ES-I3 (cell line): ENCODE measurements around the gene TMEM229B.

ENCODE experiments used
- H3K36me3 ChIP-seq: 2 replicates; pipeline ENCODE4 v1.6.1; 2013; ENCODE audit warnings: mild to moderate bottlenecking, low read length, control low read depth, moderate library complexity; ENCODE audit not compliant: insufficient read depth
- H3K4me1 ChIP-seq: 2 replicates; pipeline ENCODE4 v1.6.1; 2013; ENCODE audit warnings: mild to moderate bottlenecking, control low read depth, low read length; ENCODE audit not compliant: insufficient read depth
- H3K9ac ChIP-seq: 2 replicates; pipeline ENCODE4 v1.6.1; 2013; ENCODE audit warnings: low read depth, mild to moderate bottlenecking, low read length, moderate library complexity
- H3K9me3 ChIP-seq: 2 replicates; pipeline ENCODE4 v1.6.1; 2013; ENCODE audit warnings: mild to moderate bottlenecking, low read length, moderate library complexity; ENCODE audit not compliant: control insufficient read depth, insufficient read depth

TMEM229B gene

GRCh38 chr14:67442139-67442906, 46.2 kb downstream of the TMEM229B start:
- no peak overlapping the region for H3K9ac ChIP-seq
- H3K9me3 ChIP-seq, result no peaks in the 10 kb centered on the region
- peaks cover 38% of the 10 kb centered on the region for H3K4me1 ChIP-seq
- H3K36me3 ChIP-seq, result no peaks in the 10 kb centered on the region

- Histone ChIP-seq H3K4me1 (peaks cover 31% of the 10 kb centered on the region), H3K9ac (no peak overlapping the region), H3K36me3 (no peaks in the 10 kb centered on the region), H3K9me3 (no peaks in the 10 kb centered on the region)
Measured at GRCh38 chr14:67441672-67442071, 46.8 kb downstream of the TMEM229B start.

- H3K9me3 ChIP-seq, result no peaks in the 10 kb centered on the region
- no peaks in the 10 kb centered on the region for H3K36me3 ChIP-seq
- peaks cover 27% of the 10 kb centered on the region for H3K4me1 ChIP-seq
- H3K9ac ChIP-seq, result no peak overlapping the region
Measured at GRCh38 chr14:67441256-67441655, 47.3 kb downstream of the TMEM229B start.

- no peaks in the 10 kb centered on the region for H3K36me3 ChIP-seq
- no peak overlapping the region for H3K9ac ChIP-seq
- H3K4me1 ChIP-seq, result peaks cover 20% of the 10 kb centered on the region
- no peaks in the 10 kb centered on the region for H3K9me3 ChIP-seq
Measured at GRCh38 chr14:67440513-67440912, 48.0 kb downstream of the TMEM229B start.

- H3K4me1 ChIP-seq, result peaks cover 11% of the 10 kb centered on the region
- no peaks in the 10 kb centered on the region for H3K36me3 ChIP-seq
- no peaks in the 10 kb centered on the region for H3K9me3 ChIP-seq
- no peak overlapping the region for H3K9ac ChIP-seq
Measured at GRCh38 chr14:67438969-67439368, 49.6 kb downstream of the TMEM229B start.

- no peaks in the 10 kb centered on the region for H3K36me3 ChIP-seq
- 0 out of 2 replicates have a peak, but pooled peaks cover 4% of the 10 kb centered on the region for H3K4me1 ChIP-seq
- no peak overlapping the region for H3K9ac ChIP-seq
- no peaks in the 10 kb centered on the region for H3K9me3 ChIP-seq
Measured at GRCh38 chr14:67436006-67436866, 52.3 kb downstream of the TMEM229B start.

GRCh38 chr14:67435603-67436002, 52.9 kb downstream of the TMEM229B start:
- no peak overlapping the region for H3K9ac ChIP-seq
- H3K4me1 ChIP-seq, result 0 out of 2 replicates have a peak, but pooled peaks cover 4% of the 10 kb centered on the region
- H3K36me3 ChIP-seq, result no peaks in the 10 kb centered on the region
- no peaks in the 10 kb centered on the region for H3K9me3 ChIP-seq

GRCh38 chr14:67432050-67432564, 56.4 kb downstream of the TMEM229B start:
- Histone ChIP-seq H3K4me1 (peaks cover 4% of the 10 kb centered on the region; the same call in 1 of the 2 replicates), H3K9me3 (no peaks in the 10 kb centered on the region), H3K9ac (no peak overlapping the region), H3K36me3 (no peaks in the 10 kb centered on the region)

- Histone ChIP-seq H3K9ac (no peak overlapping the region), H3K9me3 (no peaks in the 10 kb centered on the region), H3K36me3 (no peaks in the 10 kb centered on the region), H3K4me1 (peaks cover 4% of the 10 kb centered on the region; the same call in 1 of the 2 replicates)
Measured at GRCh38 chr14:67429510-67430205, 58.9 kb downstream of the TMEM229B start.

- H3K9ac ChIP-seq, result no peak overlapping the region
- no peaks in the 10 kb centered on the region for H3K36me3 ChIP-seq
- H3K4me1 ChIP-seq, result peaks cover 4% of the 10 kb centered on the region; the same call in 1 of the 2 replicates
- no peaks in the 10 kb centered on the region for H3K9me3 ChIP-seq
Measured at GRCh38 chr14:67428501-67429031, 60.0 kb downstream of the TMEM229B start.

- Histone ChIP-seq H3K36me3 (no peaks in the 10 kb centered on the region), H3K4me1 (peaks cover 3% of the 10 kb centered on the region; the same call in 1 of the 2 replicates), H3K9me3 (no peaks in the 10 kb centered on the region), H3K9ac (no peak overlapping the region)
Measured at GRCh38 chr14:67426983-67427606, 61.4 kb downstream of the TMEM229B start.

- no peaks in the 10 kb centered on the region; the same call in 1 of the 2 replicates for H3K4me1 ChIP-seq
- no peak overlapping the region for H3K9ac ChIP-seq
- no peaks in the 10 kb centered on the region for H3K9me3 ChIP-seq
- no peaks in the 10 kb centered on the region for H3K36me3 ChIP-seq
Measured at GRCh38 chr14:67426161-67426560, 62.4 kb downstream of the TMEM229B start.

GRCh38 chr14:67425608-67426007, 62.9 kb downstream of the TMEM229B start:
- no peaks in the 10 kb centered on the region; the same call in 1 of the 2 replicates for H3K4me1 ChIP-seq
- no peak overlapping the region for H3K9ac ChIP-seq
- no peaks in the 10 kb centered on the region for H3K36me3 ChIP-seq
- no peaks in the 10 kb centered on the region for H3K9me3 ChIP-seq
